Umbilical cord (tissue), 2 donors: ENCODE results near the gene TAF8. TPM values are rescaled to one million over a fixed set of nuclear protein-coding genes. Genes with fewer than 3 reads are reported as not detected.
A peak's percentile ranks its signal among the peaks of the same experiment; 100 is the strongest.

Source experiments
- DNase-seq: peaks from one replicate; pipeline ENCODE4 v3.0.0-alpha.2; 2015; ENCODE audit warnings: low spot score
- total RNA-seq: library from RNA; depleted of rRNA; stranded (reverse); fragments of >200 nt; gene quantifications from one replicate; pipeline ENCODE4 v1.2.3, GENCODE V29; 2014; ENCODE audit warnings: low replicate concordance; ENCODE audit not compliant: insufficient read depth

Gene TAF8
- total RNA-seq, 1 donor from 2014 or later = 16.4 TPM

GRCh38 chr6:42124223-42124836 lies 74.0 kb downstream of the TAF8 start:
- no peak for DNase-seq

GRCh38 chr6:42125231-42125630 lies 74.9 kb downstream of the TAF8 start:
- no peak for DNase-seq

- no peak for DNase-seq
These were observed 75.3 kb downstream of the TAF8 start for GRCh38 chr6:42125663-42126062.

GRCh38 chr6:42128460-42129359 lies 78.4 kb downstream of the TAF8 start:
- DNase-seq = no peak

- no peak for DNase-seq
These were observed 79.0 kb downstream of the TAF8 start for GRCh38 chr6:42129360-42129676.

- no peak for DNase-seq
These were observed 81.2 kb downstream of the TAF8 start for GRCh38 chr6:42131531-42131930.

GRCh38 chr6:42133926-42134325 lies 83.6 kb downstream of the TAF8 start:
- no peak for DNase-seq

GRCh38 chr6:42135161-42135560 lies 84.8 kb downstream of the TAF8 start:
- DNase-seq = no peak

- DNase-seq = no peak
These were observed 85.4 kb downstream of the TAF8 start for GRCh38 chr6:42135722-42136121.

GRCh38 chr6:42136508-42137193 lies 86.3 kb downstream of the TAF8 start:
- DNase-seq = peak; percentile 87

Other genes with a start within 250 kb of the TAF8 start
- 2.9 TPM for gene USP49, start 155.1 kb upstream of the TAF8 start, total RNA-seq
- gene MED20, start 129.4 kb upstream of the TAF8 start, total RNA-seq = 15.2 TPM
- gene BYSL, start 129.0 kb upstream of the TAF8 start, total RNA-seq = 5.3 TPM
- gene CCND3, start 108.7 kb upstream of the TAF8 start, total RNA-seq = 33.5 TPM
- 6.0 TPM for gene C6orf132, start 92.1 kb downstream of the TAF8 start, total RNA-seq
- gene GUCA1A, start 122.8 kb downstream of the TAF8 start, total RNA-seq = 4.1 TPM
- not detected for gene GUCA1B, start 144.4 kb downstream of the TAF8 start, total RNA-seq
- 30.8 TPM for gene MRPS10, start 167.3 kb downstream of the TAF8 start, total RNA-seq